ENCODE results near the gene ZNF335.

- TF ChIP-seq CTCF (IDR thresholded peaks at IDR 0.05; ENCODE audit: low read depth, low read length) (no peak), MAX (IDR thresholded peaks at IDR 0.05; ENCODE audit: low read depth, low read length) (no peak), POLR2A (IDR thresholded peaks at IDR 0.05; ENCODE audit: extremely low read depth, insufficient read length) (no peak)
Measured at GRCh38 chr20:45934046-45934585, 37.9 kb downstream of the ZNF335 start.

Data from NB4 (cell line).